Effector CD8-positive, alpha-beta T cell (primary cell): ENCODE measurements around the gene ITGB6.

Experiments used
- DNase-seq: peaks from one replicate; lab custom pipeline; 2025; lab: John Stamatoyannopoulos, UW
- total RNA-seq, 4 experiments: gene quantifications; one replicate each; lab custom pipeline; 2026; lab: John Stamatoyannopoulos, UW

The ITGB6 gene, protein sequence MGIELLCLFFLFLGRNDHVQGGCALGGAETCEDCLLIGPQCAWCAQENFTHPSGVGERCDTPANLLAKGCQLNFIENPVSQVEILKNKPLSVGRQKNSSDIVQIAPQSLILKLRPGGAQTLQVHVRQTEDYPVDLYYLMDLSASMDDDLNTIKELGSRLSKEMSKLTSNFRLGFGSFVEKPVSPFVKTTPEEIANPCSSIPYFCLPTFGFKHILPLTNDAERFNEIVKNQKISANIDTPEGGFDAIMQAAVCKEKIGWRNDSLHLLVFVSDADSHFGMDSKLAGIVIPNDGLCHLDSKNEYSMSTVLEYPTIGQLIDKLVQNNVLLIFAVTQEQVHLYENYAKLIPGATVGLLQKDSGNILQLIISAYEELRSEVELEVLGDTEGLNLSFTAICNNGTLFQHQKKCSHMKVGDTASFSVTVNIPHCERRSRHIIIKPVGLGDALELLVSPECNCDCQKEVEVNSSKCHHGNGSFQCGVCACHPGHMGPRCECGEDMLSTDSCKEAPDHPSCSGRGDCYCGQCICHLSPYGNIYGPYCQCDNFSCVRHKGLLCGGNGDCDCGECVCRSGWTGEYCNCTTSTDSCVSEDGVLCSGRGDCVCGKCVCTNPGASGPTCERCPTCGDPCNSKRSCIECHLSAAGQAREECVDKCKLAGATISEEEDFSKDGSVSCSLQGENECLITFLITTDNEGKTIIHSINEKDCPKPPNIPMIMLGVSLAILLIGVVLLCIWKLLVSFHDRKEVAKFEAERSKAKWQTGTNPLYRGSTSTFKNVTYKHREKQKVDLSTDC
- total RNA-seq = 0 reads per million in 4 experiments

GRCh38 chr2:160199683-160200389 lies at the start of gene ITGB6:
TSS of gene ITGB6 (minus strand) at chr2:160200272. CDS start at chr2:160200063, 209 bp downstream.
- no peak for DNase-seq

DNA sequence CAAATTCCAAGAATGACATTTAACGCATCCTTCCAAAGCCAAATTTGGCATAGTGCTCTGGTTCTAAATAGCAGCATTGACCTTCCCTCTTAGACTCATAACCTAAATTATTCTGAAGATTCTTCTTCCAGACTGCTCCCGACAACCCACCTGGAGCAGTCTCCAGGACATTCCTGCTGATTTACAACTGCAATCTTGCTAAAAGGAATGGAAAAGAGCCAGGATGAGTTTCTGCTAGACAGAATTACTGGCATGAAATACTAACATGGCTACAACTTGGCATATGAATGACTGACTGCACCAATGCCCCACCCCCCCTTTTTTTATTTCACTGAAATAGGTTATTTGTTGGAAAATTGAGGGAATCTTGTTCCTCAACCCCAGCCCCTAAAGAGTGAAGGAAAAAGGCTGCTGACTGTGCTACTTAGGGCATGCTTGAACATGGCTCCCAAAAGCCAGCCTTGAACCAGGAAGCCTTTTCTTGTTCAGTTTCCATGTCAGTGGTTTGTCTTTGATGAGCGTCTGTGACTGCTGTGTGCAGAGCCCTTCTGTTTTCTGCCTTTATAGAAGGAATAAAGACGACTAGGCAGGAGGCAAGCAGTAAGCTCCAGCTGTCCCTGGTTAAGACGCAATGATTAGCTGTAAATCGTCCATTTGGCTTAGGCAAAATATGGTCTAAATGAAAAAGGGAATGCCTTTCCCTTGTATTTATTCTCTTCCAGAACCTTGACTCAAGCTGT lies 47.4 kb upstream of the ITGB6 start:
- no peak for DNase-seq

- DNase-seq = no peak
These were observed 46.3 kb upstream of the ITGB6 start for GRCh38 chr2:160246356-160246755.

DNA sequence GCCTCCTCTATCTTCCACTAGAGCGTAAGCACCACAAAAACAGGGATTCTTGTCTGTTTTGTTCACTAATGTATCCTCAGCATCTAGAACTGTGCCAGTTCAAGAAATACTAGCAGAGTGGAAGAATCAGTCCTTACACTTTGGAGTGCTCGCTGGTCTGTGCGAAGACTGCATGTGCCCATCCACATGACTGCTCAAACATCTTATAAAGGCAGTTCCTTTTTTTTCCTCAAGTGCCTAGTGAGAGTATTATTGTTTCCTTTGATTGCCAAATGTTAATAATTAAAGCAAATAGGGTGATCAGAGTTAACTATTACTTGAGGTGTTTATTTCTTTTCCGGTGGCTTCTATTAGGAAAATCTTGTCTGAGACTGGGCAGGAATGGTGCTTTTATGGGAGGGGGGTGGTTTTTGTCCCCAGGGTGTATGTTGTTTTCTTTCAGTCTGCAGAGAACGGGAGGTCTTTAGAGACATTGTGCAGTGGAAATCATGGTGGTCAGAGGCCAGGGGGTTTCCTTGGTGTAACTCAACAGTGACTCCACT lies 45.6 kb upstream of the ITGB6 start:
- DNase-seq = no peak

- no peak for DNase-seq
These were observed 43.0 kb upstream of the ITGB6 start for GRCh38 chr2:160242893-160243564.

- DNase-seq = no peak
These were observed 41.4 kb upstream of the ITGB6 start for GRCh38 chr2:160241251-160242137.

- no peak for DNase-seq
These were observed 39.4 kb upstream of the ITGB6 start for GRCh38 chr2:160239436-160239835.

DNA sequence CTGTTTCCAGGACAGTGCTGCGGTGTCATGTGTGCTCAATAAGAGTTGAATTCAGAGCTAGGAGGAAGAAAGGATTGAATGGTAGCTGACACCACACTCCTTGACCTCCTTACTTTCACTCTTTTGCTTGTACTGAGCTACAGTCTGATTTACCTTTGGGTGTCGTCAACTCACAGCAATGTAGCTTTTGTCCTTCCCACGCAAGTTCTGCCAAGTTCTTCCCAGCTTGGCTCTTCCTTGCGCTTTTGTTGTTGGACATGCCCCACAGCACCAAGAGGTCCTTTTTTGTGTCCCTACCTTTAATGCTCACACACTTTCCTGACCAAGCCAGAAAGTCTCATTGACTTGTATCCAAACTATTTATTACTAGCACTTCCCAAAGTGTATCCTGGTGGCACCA lies 38.3 kb upstream of the ITGB6 start:
- no peak for DNase-seq

DNA sequence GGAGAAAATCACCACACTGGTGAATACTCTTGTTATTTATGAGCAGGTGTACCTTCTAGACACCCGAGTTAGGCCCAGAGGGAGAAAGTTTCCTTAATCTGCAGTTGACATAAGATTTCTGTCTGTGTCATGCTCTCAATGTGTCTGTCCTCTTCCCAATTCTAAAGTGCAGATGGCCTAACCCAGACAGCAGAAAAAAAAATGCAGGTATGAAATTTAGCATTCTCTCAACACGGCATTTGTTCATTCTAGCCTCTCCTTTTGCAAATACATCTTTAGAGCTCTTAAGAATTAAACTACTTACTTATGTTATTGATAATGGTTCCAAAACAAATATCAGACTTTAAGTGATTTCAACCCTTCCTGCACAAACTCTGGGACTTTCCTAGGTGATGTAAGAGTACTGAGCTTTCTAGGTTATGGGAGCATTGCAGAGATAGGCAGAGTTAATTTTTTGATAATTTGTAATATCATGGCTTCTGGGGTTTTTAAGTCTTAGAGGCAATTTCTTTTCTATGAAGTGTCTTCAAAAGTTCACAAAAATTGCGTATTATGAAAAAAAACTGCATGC lies 32.9 kb upstream of the ITGB6 start:
- no peak for DNase-seq

DNA sequence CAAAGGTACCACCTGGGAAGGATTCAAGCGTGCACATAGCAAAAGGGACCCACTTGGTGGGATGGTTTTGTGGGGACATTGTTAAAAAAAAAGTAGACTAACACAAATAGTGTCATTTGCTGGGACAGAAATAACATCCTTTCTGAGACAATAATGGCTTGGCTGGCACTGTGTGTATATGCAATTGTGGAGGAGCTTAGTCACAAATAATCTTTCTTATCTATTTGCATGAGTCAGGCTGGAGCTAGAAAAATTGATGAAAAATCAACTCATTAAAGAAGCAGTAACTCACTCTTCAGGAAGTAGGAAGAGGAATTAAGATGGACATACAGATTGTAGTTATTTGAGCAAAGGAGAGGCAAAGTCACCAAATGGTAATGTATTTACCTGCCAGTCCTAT lies 29.5 kb upstream of the ITGB6 start:
- no peak for DNase-seq

DNA sequence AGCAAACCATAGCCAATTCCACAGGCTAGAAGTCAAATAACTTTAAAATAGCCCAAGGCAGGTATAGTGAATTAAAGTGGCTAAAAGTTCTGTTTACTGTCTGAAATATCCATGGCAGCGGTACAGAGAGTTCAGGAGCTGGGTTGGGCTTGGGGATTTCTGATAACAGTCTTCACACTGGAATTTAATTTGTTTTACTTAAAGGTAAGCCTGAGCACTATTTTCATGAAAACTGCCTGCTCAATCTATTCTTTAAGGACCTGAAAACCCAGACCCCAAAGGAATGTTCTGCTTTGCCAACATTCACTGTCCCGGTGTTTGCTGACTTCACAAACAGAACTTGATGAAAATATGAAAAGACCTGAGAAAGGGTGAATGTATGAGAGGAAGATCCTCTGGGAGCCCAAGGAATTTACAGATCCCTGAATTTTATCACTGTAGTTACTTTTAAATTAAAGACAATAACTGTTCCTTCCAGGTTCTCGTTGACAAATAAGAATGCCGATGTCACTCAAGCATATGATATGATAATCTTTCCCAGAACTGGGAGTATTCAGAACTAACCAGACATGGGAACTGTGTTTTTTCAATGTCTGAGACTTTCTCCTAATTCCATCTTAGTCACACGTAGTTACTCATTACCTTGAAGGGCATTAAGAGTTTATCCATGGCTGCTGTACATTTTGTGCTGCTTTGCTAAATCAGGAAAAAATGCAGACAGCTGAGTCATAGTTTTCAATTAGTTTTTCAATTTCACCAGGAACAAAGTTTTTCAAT lies 28.3 kb upstream of the ITGB6 start:
- no peak for DNase-seq

DNA sequence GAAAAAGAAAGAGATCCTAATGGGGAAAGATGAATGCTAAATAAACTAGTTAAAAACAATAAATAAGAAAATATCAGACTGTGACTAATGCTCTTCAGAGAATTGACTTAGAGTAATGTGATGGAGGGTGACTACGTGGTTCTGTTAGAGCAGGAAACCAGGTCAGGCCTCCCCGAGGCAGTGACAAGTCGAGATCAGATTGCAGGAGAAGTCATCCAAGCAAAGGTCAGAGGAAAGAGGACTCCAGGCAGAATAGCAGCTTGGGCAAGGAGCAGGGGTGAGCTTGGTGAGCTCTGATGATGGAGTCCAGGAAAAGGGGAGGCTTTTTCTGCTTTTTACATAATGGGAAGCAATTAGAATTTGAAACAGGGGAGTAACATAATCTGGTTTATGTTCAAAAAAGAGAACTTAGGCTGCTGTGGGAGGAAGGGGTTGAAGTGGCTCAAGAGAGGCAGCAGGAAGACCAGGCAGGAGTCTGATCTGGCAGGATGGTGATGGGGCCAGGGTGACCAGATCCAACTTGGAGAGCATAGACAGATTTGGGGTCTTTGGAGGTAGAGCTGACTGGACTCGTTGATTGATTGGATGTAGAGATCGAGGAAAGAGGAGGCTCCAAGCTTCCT lies 27.3 kb upstream of the ITGB6 start:
- DNase-seq = no peak

DNA sequence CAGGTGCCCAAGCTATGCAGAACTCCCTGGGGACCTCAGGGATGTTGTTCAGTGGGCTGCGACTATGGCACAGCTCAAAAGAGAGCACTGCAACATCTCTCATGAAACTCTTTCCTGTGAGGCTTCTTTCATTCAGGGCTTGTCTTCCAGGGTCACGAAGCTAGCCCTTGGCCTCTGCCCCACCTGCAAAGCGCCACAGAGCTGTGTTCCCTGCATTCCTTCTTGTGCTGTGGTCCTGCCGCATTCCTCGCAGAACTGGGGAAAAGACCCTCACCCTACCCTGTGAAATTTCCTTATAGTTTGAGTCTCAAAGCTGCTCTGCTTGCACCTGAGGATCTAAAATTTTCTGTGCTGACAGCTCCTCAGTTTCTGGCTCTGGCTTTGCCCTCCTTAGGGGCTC lies 26.3 kb upstream of the ITGB6 start:
- DNase-seq = no peak

- no peak for DNase-seq
These were observed 25.6 kb upstream of the ITGB6 start for GRCh38 chr2:160225722-160226121.

GRCh38 chr2:160224507-160224906 lies 24.4 kb upstream of the ITGB6 start:
- no peak for DNase-seq

GRCh38 chr2:160224060-160224459 lies 24.0 kb upstream of the ITGB6 start:
- DNase-seq = no peak

DNA sequence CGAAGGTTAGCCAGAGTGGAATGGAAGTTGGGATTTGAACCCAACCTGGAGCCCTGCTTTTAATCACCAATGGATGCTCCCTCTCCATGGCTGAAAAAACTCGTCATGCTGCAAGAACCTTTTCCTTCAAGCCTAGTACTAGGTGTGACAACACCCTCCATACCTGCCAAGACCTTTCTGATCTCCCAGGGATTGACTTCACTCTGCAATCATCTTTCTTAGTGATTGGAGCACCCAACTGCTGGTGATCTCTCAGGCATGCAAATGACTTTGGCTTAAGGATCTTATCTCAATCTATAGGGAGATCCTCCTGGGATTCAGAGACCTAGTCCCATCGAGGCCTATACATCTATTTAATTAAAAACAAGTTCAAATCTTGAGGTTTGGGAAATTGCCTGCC lies 23.5 kb upstream of the ITGB6 start:
- no peak for DNase-seq

DNA sequence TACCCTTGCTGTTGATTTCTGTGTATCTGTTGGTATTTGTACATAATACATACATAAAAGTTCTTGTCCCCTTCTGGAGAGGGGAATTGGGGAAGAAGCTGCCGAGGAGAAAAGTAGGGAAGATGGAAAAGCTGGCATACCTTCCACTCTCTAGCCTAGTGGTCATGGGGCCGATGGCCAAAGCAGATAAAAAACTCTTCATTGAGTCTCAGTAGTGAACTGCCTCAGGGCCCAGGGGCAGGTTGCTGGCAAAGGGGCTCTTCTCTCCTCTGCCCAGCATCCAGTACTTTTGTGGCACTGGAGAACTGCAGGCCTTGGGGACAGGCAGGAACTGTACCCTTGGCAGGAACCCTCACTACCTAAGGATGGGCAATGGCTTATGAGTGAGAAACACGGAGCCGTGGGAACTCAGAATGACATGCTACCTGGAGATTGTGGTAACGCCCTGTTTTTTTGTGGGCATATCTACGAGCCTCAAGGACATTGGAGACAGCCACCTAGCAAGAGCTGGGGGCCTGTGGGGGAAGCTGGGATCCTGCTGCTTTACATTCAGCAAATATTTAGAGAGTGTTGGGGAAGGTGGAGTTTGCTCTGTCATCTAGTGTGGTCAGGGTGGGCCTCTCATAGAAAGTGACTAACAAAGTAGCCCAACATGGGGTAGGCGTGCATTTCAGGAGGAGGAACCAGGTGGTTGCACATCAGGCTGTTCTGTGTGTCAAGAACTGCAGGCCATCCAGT lies 22.6 kb upstream of the ITGB6 start:
- DNase-seq = no peak
